K562 (cell line): Measurements from ENCODE around the gene EYA2. TPM values are rescaled to one million over a fixed set of nuclear protein-coding genes. Genes with fewer than 3 reads are reported as not detected.

Experiments
- MGA ChIP-seq: fragments of 450-650 bp; IDR thresholded peaks from 2 replicates; pipeline ENCODE4 v1.6.1; 2016; ENCODE audit warnings: mild to moderate bottlenecking, moderate library complexity
- NEUROD1 ChIP-seq: fragments of 150-350 bp; IDR thresholded peaks from 2 replicates; pipeline ENCODE4 v1.6.1; 2014; ENCODE audit warnings: borderline replicate concordance, low read length, low read depth; ENCODE audit not compliant: partially characterized antibody
- NFXL1 ChIP-seq: fragments of 450-650 bp; formaldehyde crosslinking; IDR thresholded peaks from 2 replicates; pipeline ENCODE4 v1.4.0; 2021; ENCODE audit warnings: mild to moderate bottlenecking
- SPI1 ChIP-seq: IDR thresholded peaks from 2 replicates; pipeline ENCODE4 v1.6.1; 2011; ENCODE audit warnings: low read depth, low read length, control low read depth, borderline replicate concordance
- ZBTB40 ChIP-seq, 2 experiments: fragments of 450-650 bp in 1 of 2; sonication (generic) in 1 of 2; formaldehyde crosslinking in 1 of 2; IDR thresholded peaks; 2 replicates each; pipeline versions ENCODE4 v1.7.1 to v1.9.0; 2016 to 2022; ENCODE audit warnings: inconsistent platforms in 1 of 2, mild to moderate bottlenecking in 1 of 2, missing genetic modification reagents in 1 of 2
- ZNF274 ChIP-seq: IDR thresholded peaks from 2 replicates; pipeline ENCODE4 v1.6.1; 2011; ENCODE audit warnings: low read depth, mild to moderate bottlenecking, low read length, moderate library complexity, borderline replicate concordance
- polyA plus RNA-seq, 8 experiments: library from polyadenylated mRNA; depleted of rRNA in 4 of 8; stranded (reverse) in 5 of 8; unstranded in 3 of 8; fragments of >200 nt; fragmentation: Nextera tagmentation in 2 of 8; fragmentation: Illumina TruSeq in 1 of 8; extraction: Ambion mirVana in 2 of 8; extraction: Trizol in 1 of 8; gene quantifications; 2 replicates each; pipeline versions ENCODE4 v1.2.1 to v1.2.3, GENCODE V29; 2011 to 2014; ENCODE audit warnings: inconsistent platforms in 1 of 8, missing spikeins in 1 of 8
- total RNA-seq, 7 experiments: library from RNA; depleted of rRNA in 6 of 7; stranded (reverse); fragments of >200 nt in 6 of 7; fragmentation: Illumina TruSeq in 2 of 7; extraction: Trizol in 2 of 7; gene quantifications; 2 replicates each; pipeline versions ENCODE4 v1.2.1 to v1.2.3, GENCODE V29; 2011 to 2021; ENCODE audit warnings: low replicate concordance in 1 of 7

Gene EYA2
- total and polyA plus RNA-seq, 9 of the 15 experiments (the other 6 are each of a cell fraction or from before 2014, with no cell fraction given): 0.03 TPM; not detected in 8

- TF ChIP-seq ZBTB40 (IDR thresholded peaks at IDR 0.05): no peak
- TF ChIP-seq ZBTB40 (CRISPR knock-in tag; IDR thresholded peaks at IDR 0.05): no peak
- no peak for TF ChIP-seq SPI1
- TF ChIP-seq MGA: no peak; the same call in 1 of the 2 replicates
- TF ChIP-seq NEUROD1: no peak
- TF ChIP-seq ZNF274: no peak
- TF ChIP-seq NFXL1 (CRISPR knock-in tag): no peak
These were observed 311.0 kb downstream of the EYA2 start (continued) for GRCh38 chr20:47205577-47206123.
